GM12892 (cell line): Measurements from ENCODE around the gene ACAP1.

Experiments
- POLR2A ChIP-seq: IDR thresholded peaks from 2 replicates; pipeline ENCODE4 v1.6.1; 2011; ENCODE audit warnings: low read depth, low read length, control low read depth
- POLR2AphosphoS5 ChIP-seq: IDR thresholded peaks from 2 replicates; pipeline ENCODE4 v1.6.1; 2011; ENCODE audit warnings: low read depth, low read length, control low read depth
- TAF1 ChIP-seq: IDR thresholded peaks from 2 replicates; pipeline ENCODE4 v1.6.1; 2011; ENCODE audit warnings: low read depth, mild to moderate bottlenecking, control low read depth, low read length, borderline replicate concordance

- TF ChIP-seq POLR2A (no peak), TAF1 (no peak), POLR2AphosphoS5 (no peak)
These were observed 8.8 kb upstream of the ACAP1 start for GRCh38 chr17:7327501-7327900.
